Peyer's patch (tissue), 4 donors: ENCODE results near the gene PALLD.
"Not testable (repeated sequence)": the region's sequence is repeated elsewhere in the genome, so short reads cannot be mapped to it uniquely, and the experiment has no call there.

Source experiments
- CTCF ChIP-seq, 6 experiments: fragments of 450-650 bp in 4 of 6; fragments of 200-600 bp in 2 of 6; sonication (generic) in 1 of 6; IDR thresholded peaks; one replicate each; pipeline ENCODE4 v1.5.1; 2017 to 2019; ENCODE audit warnings: antibody characterized with exemption in 6 of 6, mild to moderate bottlenecking in 3 of 6, moderate library complexity in 1 of 6
- POLR2A ChIP-seq, 2 donors: fragments of 450-650 bp; IDR thresholded peaks; one replicate each; pipeline ENCODE4 v1.5.1; 2017; ENCODE audit warnings: antibody characterized with exemption in 2 of 2, mild to moderate bottlenecking in 2 of 2, moderate library complexity in 2 of 2

- TF ChIP-seq CTCF, POLR2A (IDR thresholded peaks at IDR 0.05): not testable (repeated sequence)
Observed at GRCh38 chr4:168727181-168727580, 230.3 kb downstream of the PALLD start.
